Ecto neural progenitor cell (in vitro differentiated cells): ENCODE data around the gene PLD6.

Experiments used
- DNase-seq: peaks from one replicate; pipeline ENCODE4 v3.0.0-alpha.2; 2018; ENCODE audit warnings: low spot score

Gene PLD6

GRCh38 chr17:17227608-17228520, 21.7 kb upstream of the PLD6 start:
- no peak for DNase-seq

- DNase-seq, result no peak
These were observed 20.5 kb upstream of the PLD6 start for GRCh38 chr17:17226451-17227265.

GRCh38 chr17:17225901-17226300, 19.8 kb upstream of the PLD6 start:
- no peak for DNase-seq

GRCh38 chr17:17224137-17224536, 18.0 kb upstream of the PLD6 start:
- no peak for DNase-seq

- no peak for DNase-seq
These were observed 17.6 kb upstream of the PLD6 start for GRCh38 chr17:17223736-17224135.

GRCh38 chr17:17221329-17221728, 15.2 kb upstream of the PLD6 start:
- DNase-seq, result no peak

GRCh38 chr17:17220529-17220928, 14.4 kb upstream of the PLD6 start:
- DNase-seq, result no peak

GRCh38 chr17:17217995-17218394, 11.9 kb upstream of the PLD6 start:
- no peak for DNase-seq

- no peak for DNase-seq
These were observed 10.6 kb upstream of the PLD6 start for GRCh38 chr17:17216776-17217175.

GRCh38 chr17:17216236-17216635, 10.1 kb upstream of the PLD6 start:
- no peak for DNase-seq

GRCh38 chr17:17215575-17215974, 9.4 kb upstream of the PLD6 start:
- no peak for DNase-seq

- no peak for DNase-seq
These were observed 8.7 kb upstream of the PLD6 start for GRCh38 chr17:17214646-17215436.

GRCh38 chr17:17213775-17214174, 7.6 kb upstream of the PLD6 start:
- DNase-seq, result peak; percentile 47

GRCh38 chr17:17207998-17208397, 1.9 kb upstream of the PLD6 start:
- no peak for DNase-seq

GRCh38 chr17:17206913-17207335, 791 bp upstream of the PLD6 start:
- no peak for DNase-seq

GRCh38 chr17:17205368-17206123, 587 bp downstream of the PLD6 start:
- peak; percentile 51 for DNase-seq

GRCh38 chr17:17204635-17205231, 1.4 kb downstream of the PLD6 start:
- DNase-seq, result no peak

GRCh38 chr17:17204041-17204591, 2.0 kb downstream of the PLD6 start:
- DNase-seq, result no peak

GRCh38 chr17:17203173-17203730, 2.9 kb downstream of the PLD6 start:
- DNase-seq, result no peak

- DNase-seq, result no peak
These were observed 4.2 kb downstream of the PLD6 start for GRCh38 chr17:17201907-17202306.
